NB4 (cell line): ENCODE measurements around the gene GSTO1.

Source experiments
- DNase-seq: peaks from one replicate; pipeline ENCODE4 v3.0.0; 2010; ENCODE audit warnings: low read depth
- H3K4me3 ChIP-seq: one replicate; pipeline ENCODE4 v1.5.1; 2011; ENCODE audit warnings: mild to moderate bottlenecking, low read depth, low read length, moderate library complexity
- CTCF ChIP-seq: IDR thresholded peaks from one replicate; pipeline ENCODE4 v1.5.1; 2012; ENCODE audit warnings: low read depth, low read length
- MYC ChIP-seq: IDR thresholded peaks from 2 replicates; pipeline ENCODE4 v1.6.1; 2011; ENCODE audit warnings: low read depth, low read length
- POLR2A ChIP-seq: IDR thresholded peaks from 2 replicates; pipeline ENCODE4 v1.6.1; 2011; ENCODE audit warnings: mild to moderate bottlenecking; ENCODE audit not compliant: insufficient read length; ENCODE audit errors: extremely low read depth
- TF ChIP-seq, protein P1 (sequence below): IDR thresholded peaks from 2 replicates; pipeline ENCODE4 v1.6.1; 2011; ENCODE audit warnings: low read depth, low read length

GSTO1 gene

GRCh38 chr10:104257235-104257634 is 2.5 kb downstream of the GSTO1 start:
- DNase-seq = no peak
- TF ChIP-seq POLR2A = no peak
- TF ChIP-seq, protein P1, sequence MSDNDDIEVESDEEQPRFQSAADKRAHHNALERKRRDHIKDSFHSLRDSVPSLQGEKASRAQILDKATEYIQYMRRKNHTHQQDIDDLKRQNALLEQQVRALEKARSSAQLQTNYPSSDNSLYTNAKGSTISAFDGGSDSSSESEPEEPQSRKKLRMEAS = no peak
- no peak for TF ChIP-seq CTCF
- TF ChIP-seq MYC = no peak
- H3K4me3 ChIP-seq = peak overlapping the region; percentile 85

DNA sequence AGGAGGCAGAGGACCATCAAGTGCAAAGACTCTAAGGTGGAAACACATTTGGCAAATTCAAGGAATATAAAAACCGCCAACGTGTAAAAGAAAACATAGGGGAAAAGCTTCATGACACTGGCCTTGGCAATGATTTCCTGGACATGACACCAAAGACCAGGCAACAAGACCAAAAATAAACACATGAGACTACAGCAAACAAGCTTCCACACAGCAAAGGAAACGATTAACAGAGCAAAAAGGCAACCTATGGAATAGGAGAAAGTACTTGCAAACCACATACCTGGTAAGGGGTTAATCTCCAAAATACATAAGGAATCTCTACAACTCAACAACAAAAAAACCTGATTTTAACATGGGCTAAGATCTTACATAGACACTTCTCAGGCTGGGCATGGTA is 3.5 kb downstream of the GSTO1 start:
- H3K4me3 ChIP-seq = no peak overlapping the region
- DNase-seq = no peak
- TF ChIP-seq, protein P1 = no peak
- TF ChIP-seq MYC = no peak
- TF ChIP-seq CTCF = no peak
- TF ChIP-seq POLR2A = no peak

DNA sequence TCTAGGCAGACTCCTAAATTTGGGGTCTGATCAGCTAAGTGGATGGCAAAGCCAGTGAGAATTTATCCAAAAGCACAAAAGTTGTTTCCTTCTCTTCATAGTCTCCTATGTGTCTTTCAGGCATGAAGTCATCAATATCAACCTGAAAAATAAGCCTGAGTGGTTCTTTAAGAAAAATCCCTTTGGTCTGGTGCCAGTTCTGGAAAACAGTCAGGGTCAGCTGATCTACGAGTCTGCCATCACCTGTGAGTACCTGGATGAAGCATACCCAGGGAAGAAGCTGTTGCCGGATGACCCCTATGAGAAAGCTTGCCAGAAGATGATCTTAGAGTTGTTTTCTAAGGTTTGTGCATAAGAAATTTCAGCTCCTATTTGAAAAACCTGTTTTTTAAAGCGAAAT is 4.8 kb downstream of the GSTO1 start:
- TF ChIP-seq POLR2A (no peak), MYC (no peak), CTCF (no peak)
- TF ChIP-seq, protein P1 = no peak
- DNase-seq = no peak
- H3K4me3 ChIP-seq = no peak overlapping the region

GRCh38 chr10:104259999-104260774 is 5.5 kb downstream of the GSTO1 start:
- no peak for DNase-seq
- TF ChIP-seq MYC (no peak), CTCF (no peak), POLR2A (no peak)
- TF ChIP-seq, protein P1 = no peak
- no peak overlapping the region for H3K4me3 ChIP-seq

DNA sequence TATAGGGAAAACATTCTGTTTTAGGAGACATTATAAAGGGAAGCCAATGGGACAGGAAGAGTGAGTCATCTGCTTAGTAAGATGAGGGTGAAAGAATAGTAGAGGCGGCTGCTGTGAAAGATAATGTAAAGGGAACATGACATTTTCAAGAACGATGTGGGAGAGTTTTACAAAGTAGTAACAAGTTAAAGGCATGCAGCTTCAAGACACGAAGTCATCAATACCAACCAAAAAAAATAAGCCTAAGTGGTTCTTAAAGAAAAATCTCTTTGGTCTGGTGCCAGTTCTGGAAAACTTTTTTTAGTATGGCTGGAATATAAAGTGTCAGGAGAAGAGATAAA is 6.1 kb downstream of the GSTO1 start:
- TF ChIP-seq POLR2A = no peak
- no peak for TF ChIP-seq CTCF
- no peak for TF ChIP-seq MYC
- TF ChIP-seq, protein P1 = no peak
- no peak overlapping the region for H3K4me3 ChIP-seq
- DNase-seq = peak; percentile 62
